Colonic mucosa (tissue), 4 donors: ENCODE results near the gene CD93. TPM values are rescaled to one million over a fixed set of nuclear protein-coding genes. Genes with fewer than 3 reads are reported as not detected.

Source experiments
- DNase-seq: peaks from one replicate; pipeline ENCODE4 v3.0.0-alpha.2; 2020
- H3K27ac ChIP-seq: fragments of 200-600 bp; one replicate; pipeline ENCODE4 v1.8.0; 2021
- H3K27me3 ChIP-seq: fragments of 200-600 bp; one replicate; pipeline ENCODE4 v1.8.0; 2021
- H3K36me3 ChIP-seq: fragments of 200-600 bp; one replicate; pipeline ENCODE4 v1.8.0; 2021
- H3K4me1 ChIP-seq: fragments of 200-600 bp; one replicate; pipeline ENCODE4 v1.8.0; 2021; ENCODE audit warnings: mild to moderate bottlenecking
- H3K4me3 ChIP-seq: fragments of 200-600 bp; one replicate; pipeline ENCODE4 v1.8.0; 2021
- H3K9ac ChIP-seq, 2 donors: one replicate each; pipeline ENCODE4 v1.7.0; 2013; ENCODE audit warnings: control low read depth in 2 of 2, low read depth in 2 of 2, low read length in 2 of 2
- H3K9me3 ChIP-seq: fragments of 200-600 bp; one replicate; pipeline ENCODE4 v1.8.0; 2021
- CTCF ChIP-seq: fragments of 200-600 bp; IDR thresholded peaks from one replicate; pipeline ENCODE4 v1.8.0; 2022; ENCODE audit warnings: antibody characterized with exemption, mild to moderate bottlenecking
- intact Hi-C: fragments of 100-400 bp; cut with DNase I; formaldehyde crosslinking; loops from one replicate; pipeline ENCODE4 v1.14.1; 2022
- total RNA-seq, 2 donors: library from RNA; stranded (reverse); fragmentation: NEBNext Ultra II Directional in 1 of 2; extraction: Animal tissue kit (Norgen Biotek cat#: 25700) in 1 of 2; gene quantifications; one replicate each; pipeline ENCODE4 v1.2.1, GENCODE V29; 2021
- donor health status: healthy.
- donor health status: DM: no; HTN: no; CAD: no.
- donor health status: DM: no; HTN: no; CAD: no.

CD93 gene
- total RNA-seq, 2 donors from 2014 or later, result 5.3 to 20.3 TPM

- Histone ChIP-seq H3K4me1 (no peaks in the 10 kb centered on the region), H3K27ac (no peak overlapping the region), H3K9me3 (no peaks in the 10 kb centered on the region), H3K9ac (no peak overlapping the region), H3K27me3 (no peaks in the 10 kb centered on the region), H3K36me3 (no peaks in the 10 kb centered on the region), H3K4me3 (no peak overlapping the region)
- DNase-seq, result no peak
- intact Hi-C loops, result no loop called here
- no peak for TF ChIP-seq CTCF
These were observed 44.6 kb upstream of the CD93 start for GRCh38 chr20:23130622-23131140.

- no peak overlapping the region for H3K27ac ChIP-seq
- no peaks in the 10 kb centered on the region for H3K27me3 ChIP-seq
- no peaks in the 10 kb centered on the region for H3K4me1 ChIP-seq
- H3K4me3 ChIP-seq, result no peak overlapping the region
- TF ChIP-seq CTCF, result no peak
- intact Hi-C loops, result no loop called here
- DNase-seq, result no peak
- no peaks in the 10 kb centered on the region for H3K9me3 ChIP-seq
- no peak overlapping the region for H3K9ac ChIP-seq
- no peaks in the 10 kb centered on the region for H3K36me3 ChIP-seq
These were observed 43.9 kb upstream of the CD93 start for GRCh38 chr20:23129891-23130621.

GRCh38 chr20:23129266-23129665 lies 43.1 kb upstream of the CD93 start:
- H3K9ac ChIP-seq, result peak overlapping the region in 1 of 2 donors; percentile 20
- TF ChIP-seq CTCF, result no peak
- H3K27ac ChIP-seq, result no peak overlapping the region

GRCh38 chr20:23128461-23129125 lies 42.5 kb upstream of the CD93 start:
- H3K4me3 ChIP-seq, result no peak overlapping the region
- intact Hi-C loops, result no loop called here
- no peak overlapping the region for H3K27ac ChIP-seq
- no peaks in the 10 kb centered on the region for H3K4me1 ChIP-seq
- H3K27me3 ChIP-seq, result no peaks in the 10 kb centered on the region
- no peak for DNase-seq
- H3K9ac ChIP-seq, result no peak overlapping the region
- H3K9me3 ChIP-seq, result no peaks in the 10 kb centered on the region
- no peak for TF ChIP-seq CTCF
- no peaks in the 10 kb centered on the region for H3K36me3 ChIP-seq

More at GRCh38 chr20:23129266-23129665, 43.1 kb upstream of the CD93 start:
- no peak for DNase-seq
- Histone ChIP-seq H3K9me3 (no peaks in the 10 kb centered on the region), H3K4me3 (no peak overlapping the region), H3K4me1 (no peaks in the 10 kb centered on the region), H3K36me3 (no peaks in the 10 kb centered on the region), H3K27me3 (no peaks in the 10 kb centered on the region)
- intact Hi-C loops, result no loop called here

- intact Hi-C loops, result no loop called here
- no peak overlapping the region for H3K4me3 ChIP-seq
These were observed 41.6 kb upstream of the CD93 start for GRCh38 chr20:23127506-23128279.

More at GRCh38 chr20:23127506-23128279, 41.6 kb upstream of the CD93 start:
- Histone ChIP-seq H3K36me3 (no peaks in the 10 kb centered on the region), H3K9me3 (no peaks in the 10 kb centered on the region), H3K27ac (no peak overlapping the region), H3K27me3 (no peaks in the 10 kb centered on the region), H3K4me1 (no peaks in the 10 kb centered on the region), H3K9ac (no peak overlapping the region)
- no peak for TF ChIP-seq CTCF
- no peak for DNase-seq
